ENCODE data around the gene CCDC175.

The CCDC175 gene

GRCh38 chr14:59490756-59491155 is 85.9 kb downstream of the CCDC175 start:
- DNase-seq = no peak
- in situ Hi-C loops (cut with HindIII; ENCODE audit: low pct_ligation_motif_present, low pct_unique_long_range_greater_than_20kb, low sequenced_read_pairs) = no loop called here

- peak; percentile 25 for DNase-seq
- in situ Hi-C loops (cut with HindIII; ENCODE audit: low pct_ligation_motif_present, low pct_unique_long_range_greater_than_20kb, low sequenced_read_pairs) = no loop called here
Measured at GRCh38 chr14:59484639-59485175, 91.9 kb downstream of the CCDC175 start.

- in situ Hi-C loops (cut with HindIII; ENCODE audit: low pct_ligation_motif_present, low pct_unique_long_range_greater_than_20kb, low sequenced_read_pairs) = no loop called here
- peak; percentile 93 for DNase-seq
Measured at GRCh38 chr14:59483819-59484638, 92.6 kb downstream of the CCDC175 start, which contains the start of the genes JKAMP and L3HYPDH. TSS of gene JKAMP (plus strand) at chr14:59484517. CDS start at chr14:59484590, 73 bp downstream. TSS of gene L3HYPDH (minus strand) at chr14:59484408. CDS start at chr14:59484316, 92 bp downstream.

GRCh38 chr14:59483363-59483762 is 93.2 kb downstream of the CCDC175 start:
- peak; percentile 68 for DNase-seq
- in situ Hi-C loops (cut with HindIII; ENCODE audit: low pct_ligation_motif_present, low pct_unique_long_range_greater_than_20kb, low sequenced_read_pairs) = no loop called here

GRCh38 chr14:59482541-59483331 is 93.9 kb downstream of the CCDC175 start:
- DNase-seq = peak; percentile 96
- in situ Hi-C loops (cut with HindIII; ENCODE audit: low pct_ligation_motif_present, low pct_unique_long_range_greater_than_20kb, low sequenced_read_pairs) = no loop called here

- in situ Hi-C loops (cut with HindIII; ENCODE audit: low pct_ligation_motif_present, low pct_unique_long_range_greater_than_20kb, low sequenced_read_pairs) = no loop called here
- peak; percentile 30 for DNase-seq
Measured at GRCh38 chr14:59481871-59482540, 94.6 kb downstream of the CCDC175 start.

- DNase-seq = no peak
- in situ Hi-C loops (cut with HindIII; ENCODE audit: low pct_ligation_motif_present, low pct_unique_long_range_greater_than_20kb, low sequenced_read_pairs) = no loop called here
Measured at GRCh38 chr14:59481407-59481806, 95.2 kb downstream of the CCDC175 start.

- in situ Hi-C loops (cut with HindIII; ENCODE audit: low pct_ligation_motif_present, low pct_unique_long_range_greater_than_20kb, low sequenced_read_pairs) = no loop called here
- DNase-seq = no peak
Measured at GRCh38 chr14:59480166-59480565, 96.4 kb downstream of the CCDC175 start.

- in situ Hi-C loops (cut with HindIII; ENCODE audit: low pct_ligation_motif_present, low pct_unique_long_range_greater_than_20kb, low sequenced_read_pairs) = no loop called here
- DNase-seq = no peak
Measured at GRCh38 chr14:59478540-59478939, 98.1 kb downstream of the CCDC175 start.

GRCh38 chr14:59475709-59476108 is 100.9 kb downstream of the CCDC175 start:
- no peak for DNase-seq
- in situ Hi-C loops (cut with HindIII; ENCODE audit: low pct_ligation_motif_present, low pct_unique_long_range_greater_than_20kb, low sequenced_read_pairs) = no loop called here

- in situ Hi-C loops (cut with HindIII; ENCODE audit: low pct_ligation_motif_present, low pct_unique_long_range_greater_than_20kb, low sequenced_read_pairs) = no loop called here
Measured at GRCh38 chr14:59474172-59474571, 102.4 kb downstream of the CCDC175 start.

GRCh38 chr14:59465316-59466135 is 111.1 kb downstream of the CCDC175 start, which contains the start of gene GPR135:
TSS of gene GPR135 (minus strand) at chr14:59465380. CDS start at chr14:59465226, 154 bp downstream.
- in situ Hi-C loops (cut with HindIII; ENCODE audit: low pct_ligation_motif_present, low pct_unique_long_range_greater_than_20kb, low sequenced_read_pairs) = no loop called here
- DNase-seq = no peak

More at GRCh38 chr14:59474172-59474571, 102.4 kb downstream of the CCDC175 start:
- no peak for DNase-seq

- peak; percentile 48 for DNase-seq
- in situ Hi-C loops (cut with HindIII; ENCODE audit: low pct_ligation_motif_present, low pct_unique_long_range_greater_than_20kb, low sequenced_read_pairs) = no loop called here
Measured at GRCh38 chr14:59464486-59465315, 111.9 kb downstream of the CCDC175 start.

- no peak for DNase-seq
- in situ Hi-C loops (cut with HindIII; ENCODE audit: low pct_ligation_motif_present, low pct_unique_long_range_greater_than_20kb, low sequenced_read_pairs) = no loop called here
Measured at GRCh38 chr14:59463787-59464485, 112.7 kb downstream of the CCDC175 start.

- in situ Hi-C loops (cut with HindIII; ENCODE audit: low pct_ligation_motif_present, low pct_unique_long_range_greater_than_20kb, low sequenced_read_pairs) = no loop called here
- no peak for DNase-seq
Measured at GRCh38 chr14:59461891-59462290, 114.7 kb downstream of the CCDC175 start.

- in situ Hi-C loops (cut with HindIII; ENCODE audit: low pct_ligation_motif_present, low pct_unique_long_range_greater_than_20kb, low sequenced_read_pairs) = no loop called here
Measured at GRCh38 chr14:59460378-59460777, 116.2 kb downstream of the CCDC175 start.

More at GRCh38 chr14:59460378-59460777, 116.2 kb downstream of the CCDC175 start:
- no peak for DNase-seq
